ENCODE measurements around the gene PUS7. TPM values are rescaled to one million over a fixed set of nuclear protein-coding genes. Genes with fewer than 3 reads are reported as not detected.
"Not testable (repeated sequence)": the region's sequence is repeated elsewhere in the genome, so short reads cannot be mapped to it uniquely, and the experiment has no call there.

Gene PUS7
- total RNA-seq, 4 donors from 2014 or later, result 4.2 to 25.6 (median 7.1) TPM

GRCh38 chr7:105429746-105430612 lies 92.1 kb downstream of the PUS7 start:
- no peak overlapping the region for H3K4me3 ChIP-seq
- DNase-seq, result peak in 2 of 3 donors; percentile 76 to 86
- no peak for TF ChIP-seq POLR2A (IDR thresholded peaks at IDR 0.05)
- TF ChIP-seq, protein P1, sequence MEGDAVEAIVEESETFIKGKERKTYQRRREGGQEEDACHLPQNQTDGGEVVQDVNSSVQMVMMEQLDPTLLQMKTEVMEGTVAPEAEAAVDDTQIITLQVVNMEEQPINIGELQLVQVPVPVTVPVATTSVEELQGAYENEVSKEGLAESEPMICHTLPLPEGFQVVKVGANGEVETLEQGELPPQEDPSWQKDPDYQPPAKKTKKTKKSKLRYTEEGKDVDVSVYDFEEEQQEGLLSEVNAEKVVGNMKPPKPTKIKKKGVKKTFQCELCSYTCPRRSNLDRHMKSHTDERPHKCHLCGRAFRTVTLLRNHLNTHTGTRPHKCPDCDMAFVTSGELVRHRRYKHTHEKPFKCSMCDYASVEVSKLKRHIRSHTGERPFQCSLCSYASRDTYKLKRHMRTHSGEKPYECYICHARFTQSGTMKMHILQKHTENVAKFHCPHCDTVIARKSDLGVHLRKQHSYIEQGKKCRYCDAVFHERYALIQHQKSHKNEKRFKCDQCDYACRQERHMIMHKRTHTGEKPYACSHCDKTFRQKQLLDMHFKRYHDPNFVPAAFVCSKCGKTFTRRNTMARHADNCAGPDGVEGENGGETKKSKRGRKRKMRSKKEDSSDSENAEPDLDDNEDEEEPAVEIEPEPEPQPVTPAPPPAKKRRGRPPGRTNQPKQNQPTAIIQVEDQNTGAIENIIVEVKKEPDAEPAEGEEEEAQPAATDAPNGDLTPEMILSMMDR (IDR thresholded peaks at IDR 0.05), result peak in 5 of 6 experiments; percentile 56 to 69 (median 66)
- H3K36me3 ChIP-seq, result no peaks in the 10 kb centered on the region
- no peak overlapping the region for H3K27ac ChIP-seq
- H3K27me3 ChIP-seq, result no peaks in the 10 kb centered on the region
- H3K9me3 ChIP-seq, result no peaks in the 10 kb centered on the region
- no peaks in the 10 kb centered on the region for H3K4me1 ChIP-seq

GRCh38 chr7:105426606-105427146 lies 95.4 kb downstream of the PUS7 start:
- Histone ChIP-seq H3K9me3 (no peaks in the 10 kb centered on the region), H3K27ac (no peak overlapping the region), H3K4me3 (no peak overlapping the region), H3K36me3 (no peaks in the 10 kb centered on the region), H3K4me1 (no peaks in the 10 kb centered on the region), H3K27me3 (no peaks in the 10 kb centered on the region)
- no peak for TF ChIP-seq POLR2A (IDR thresholded peaks at IDR 0.05)
- TF ChIP-seq, protein P1 (IDR thresholded peaks at IDR 0.05), result no peak
- no peak for DNase-seq

GRCh38 chr7:105423987-105424386 lies 98.1 kb downstream of the PUS7 start:
- no peak for DNase-seq
- TF ChIP-seq, protein P1 (IDR thresholded peaks at IDR 0.05), result no peak
- no peak for TF ChIP-seq POLR2A (IDR thresholded peaks at IDR 0.05)
- no peak overlapping the region for H3K4me3 ChIP-seq
- H3K27me3 ChIP-seq, result no peaks in the 10 kb centered on the region
- no peaks in the 10 kb centered on the region for H3K4me1 ChIP-seq
- H3K9me3 ChIP-seq, result no peaks in the 10 kb centered on the region
- no peaks in the 10 kb centered on the region for H3K36me3 ChIP-seq
- H3K27ac ChIP-seq, result no peak overlapping the region

- DNase-seq, result no peak
- H3K36me3 ChIP-seq, result no peaks in the 10 kb centered on the region
- no peaks in the 10 kb centered on the region for H3K27me3 ChIP-seq
- no peaks in the 10 kb centered on the region for H3K4me1 ChIP-seq
- no peak overlapping the region for H3K27ac ChIP-seq
- no peak for TF ChIP-seq POLR2A (IDR thresholded peaks at IDR 0.05)
- TF ChIP-seq, protein P1 (IDR thresholded peaks at IDR 0.05), result no peak
- H3K4me3 ChIP-seq, result no peak overlapping the region
- H3K9me3 ChIP-seq, result no peaks in the 10 kb centered on the region
Observed at GRCh38 chr7:105413887-105414437, 108.1 kb downstream of the PUS7 start.

GRCh38 chr7:105410774-105411173 lies 111.3 kb downstream of the PUS7 start:
- H3K36me3 ChIP-seq, H3K27ac ChIP-seq, H3K4me1 ChIP-seq, H3K4me3 ChIP-seq, H3K27me3 ChIP-seq, H3K9me3 ChIP-seq, DNase-seq: not testable (repeated sequence)

GRCh38 chr7:105409775-105410174 lies 112.3 kb downstream of the PUS7 start:
- H3K4me1 ChIP-seq, H3K9me3 ChIP-seq, H3K27me3 ChIP-seq, DNase-seq, H3K27ac ChIP-seq, H3K4me3 ChIP-seq, H3K36me3 ChIP-seq: not testable (repeated sequence)

Measured in Peyer's patch (tissue), 4 donors.